K562 (cell line): ENCODE results near the gene CD52. TPM values are rescaled to one million over a fixed set of nuclear protein-coding genes. Genes with fewer than 3 reads are reported as not detected.

Experiments used
- ATAC-seq: fragments of 200-7000 bp; cut with Tn5 transposase; 3 replicates; pipeline ENCODE4 v1.9.1; 2020; ENCODE audit warnings: moderate library complexity
- BruUV-seq: library from RNA; stranded (reverse); fragments of 400-500 nt; replicated peaks from 2 replicates; lab custom pipeline; 2021; lab: Mats Ljungman, UMichigan
- CTCF ChIA-PET: fragments of 300-600 bp; formaldehyde crosslinking; extraction: SDS; loops from one replicate; lab custom pipeline; 2021; ENCODE audit warnings: low intra/inter-chr PET ratio; lab: Yijun Ruan, JAX
- POLR2A ChIA-PET: fragments of 300-600, 350-650 bp; sonication (Branson Sonifier 250); formaldehyde crosslinking; extraction: SDS; loops from one replicate; lab custom pipeline; 2021; ENCODE audit warnings: antibody characterized with exemption, inconsistent platforms; lab: Yijun Ruan, JAX
- DNase-seq, 4 experiments: peaks; one replicate each; pipeline versions ENCODE4 v3.0.0 to v3.0.0-alpha.2; 2011 to 2018; ENCODE audit warnings: low spot score in 3 of 4, mixed read lengths in 3 of 4; ENCODE audit errors: extremely low read depth in 1 of 4
- FAIRE-seq: peaks from 2 replicates; lab custom pipeline; 2011; peaks lifted over from hg19 to GRCh38; lab: Jason Lieb, UNC
- H2AFZ ChIP-seq: 2 replicates; pipeline ENCODE4 v1.6.0; 2011; ENCODE audit warnings: low read depth, low read length, control low read depth, inconsistent platforms
- H3K27ac ChIP-seq: fragments of 200-600 bp; 3 replicates; pipeline ENCODE4 v1.8.0; 2011; ENCODE audit warnings: low read depth, mild to moderate bottlenecking, control low read depth, inconsistent platforms, low read length, moderate library complexity, mixed read lengths; ENCODE audit errors: extremely low read depth
- H3K27me3 ChIP-seq, 2 experiments: fragments of 300-600 bp in 1 of 2; 2 replicates in 1 of 2; 3 replicates in 1 of 2; pipeline versions ENCODE4 v1.6.0 to v1.8.0; 2011; ENCODE audit warnings: inconsistent platforms in 2 of 2, low read length in 2 of 2, mild to moderate bottlenecking in 1 of 2, mixed read lengths in 1 of 2, moderate library complexity in 1 of 2; ENCODE audit not compliant: control insufficient read depth in 2 of 2, insufficient read depth in 2 of 2
- H3K36me3 ChIP-seq: fragments of 300-600 bp; 3 replicates; pipeline ENCODE4 v1.8.0; 2011; ENCODE audit warnings: mild to moderate bottlenecking, low read length, inconsistent platforms; ENCODE audit not compliant: control insufficient read depth, insufficient read depth
- H3K4me1 ChIP-seq, 2 experiments: fragments of 200-600 bp in 1 of 2; replicated peaks in 1 of 2; 2 replicates in 1 of 2; 3 replicates in 1 of 2; pipeline versions ENCODE4 v1.5.1 to v1.8.0; 2011; ENCODE audit warnings: inconsistent platforms in 2 of 2, low read length in 2 of 2, mild to moderate bottlenecking in 1 of 2, mixed read lengths in 1 of 2, moderate library complexity in 1 of 2; ENCODE audit not compliant: control insufficient read depth in 2 of 2, insufficient read depth in 2 of 2
- H3K4me2 ChIP-seq: 2 replicates; pipeline ENCODE4 v1.6.1; 2011; ENCODE audit warnings: low read length, control low read depth, inconsistent platforms, mixed read lengths; ENCODE audit not compliant: insufficient read depth
- H3K4me3 ChIP-seq: fragments of 200-600 bp; sonication (generic), shearing (Covaris generic); 2 replicates; pipeline ENCODE4 v1.5.1; 2016; ENCODE audit warnings: control low read depth, inconsistent platforms
- H3K79me2 ChIP-seq: fragments of 200-600 bp; 3 replicates; pipeline ENCODE4 v1.8.0; 2011; ENCODE audit warnings: low read length, inconsistent platforms; ENCODE audit not compliant: control insufficient read depth, insufficient read depth
- H3K9ac ChIP-seq, 2 experiments: 2 replicates each; pipeline versions ENCODE4 v1.6.0 to v1.6.1; 2011; ENCODE audit warnings: low read depth in 2 of 2, low read length in 2 of 2, control low read depth in 1 of 2, inconsistent platforms in 1 of 2, mild to moderate bottlenecking in 1 of 2, mixed read lengths in 1 of 2; ENCODE audit not compliant: insufficient read depth in 1 of 2
- H3K9me1 ChIP-seq: one replicate; pipeline ENCODE4 v1.6.0; 2011; ENCODE audit warnings: inconsistent platforms, mild to moderate bottlenecking, low read length, moderate library complexity; ENCODE audit not compliant: control insufficient read depth, insufficient read depth
- H3K9me3 ChIP-seq: replicated peaks from 2 replicates; pipeline ENCODE4 v1.5.1; 2011; ENCODE audit warnings: low read depth, low read length, inconsistent platforms; ENCODE audit not compliant: control insufficient read depth, insufficient read depth
- H4K20me1 ChIP-seq: replicated peaks from 2 replicates; pipeline ENCODE4 v1.6.1; 2011; ENCODE audit warnings: low read length, inconsistent platforms, mixed read lengths; ENCODE audit not compliant: control insufficient read depth, insufficient read depth
- HDGF ChIP-seq: fragments of 450-650 bp; IDR thresholded peaks from 2 replicates; pipeline ENCODE4 v1.6.1; 2016
- HES1 ChIP-seq: fragments of 450-650 bp; IDR thresholded peaks from 2 replicates; pipeline ENCODE4 v1.6.1; 2016; ENCODE audit warnings: low read depth, mild to moderate bottlenecking, moderate library complexity
- HINFP ChIP-seq: fragments of 450-650 bp; conservative IDR thresholded peaks from 2 replicates; pipeline ENCODE4 v1.6.1; 2016; ENCODE audit warnings: missing genetic modification characterization, low read depth, mild to moderate bottlenecking, control low read depth, missing compliant biosample characterization
- RBM39 ChIP-seq: fragments of 200-400 bp; formaldehyde crosslinking; optimal IDR thresholded peaks from 2 replicates; pipeline ENCODE3; 2018; ENCODE audit warnings: low read depth, low read length
- SRSF9 ChIP-seq: fragments of 200-400 bp; formaldehyde crosslinking; IDR thresholded peaks from 2 replicates; pipeline ENCODE4 v1.6.1; 2017; ENCODE audit warnings: low read depth, low read length, borderline replicate concordance
- THRAP3 ChIP-seq: fragments of 450-650 bp; IDR thresholded peaks from 2 replicates; pipeline ENCODE4 v1.6.1; 2016; ENCODE audit warnings: mild to moderate bottlenecking, inconsistent platforms, borderline replicate concordance
- ZBTB17 ChIP-seq: fragments of 450-650 bp; formaldehyde crosslinking; IDR thresholded peaks from 2 replicates; pipeline ENCODE4 v1.4.0; 2020; ENCODE audit warnings: mild to moderate bottlenecking
- WGBS: fragments of 100-300 bp; shearing (Covaris generic); methylation state at CpG from one replicate; pipeline ENCODE4 v1.1.6; 2016; ENCODE audit warnings: low coverage, mixed read lengths; ENCODE audit not compliant: insufficient coverage; ENCODE audit errors: missing lambda C conversion rate; 5-methylcytosine and 5-hydroxymethylcytosine counted together
- in situ Hi-C: fragments of 300-500 bp; cut with MboI; formaldehyde crosslinking; loops from 4 replicates; pipeline ENCODE4 v1.15.0; 2018; ENCODE audit warnings: inconsistent platforms, mixed read lengths
- intact Hi-C: fragments of 100-400 bp; cut with micrococcal nuclease; formaldehyde crosslinking; loops from 2 replicates; pipeline ENCODE4 v1.14.2; 2022
- polyA plus RNA-seq, 8 experiments: library from polyadenylated mRNA; depleted of rRNA in 4 of 8; stranded (reverse) in 5 of 8; unstranded in 3 of 8; fragments of >200 nt; fragmentation: Nextera tagmentation in 2 of 8; fragmentation: Illumina TruSeq in 1 of 8; extraction: Ambion mirVana in 2 of 8; extraction: Trizol in 1 of 8; gene quantifications; 2 replicates each; pipeline versions ENCODE4 v1.2.1 to v1.2.3, GENCODE V29; 2011 to 2014; ENCODE audit warnings: inconsistent platforms in 1 of 8, missing spikeins in 1 of 8
- total RNA-seq, 7 experiments: library from RNA; depleted of rRNA in 6 of 7; stranded (reverse); fragments of >200 nt in 6 of 7; fragmentation: Illumina TruSeq in 2 of 7; extraction: Trizol in 2 of 7; gene quantifications; 2 replicates each; pipeline versions ENCODE4 v1.2.1 to v1.2.3, GENCODE V29; 2011 to 2021; ENCODE audit warnings: low replicate concordance in 1 of 7

The CD52 gene
- total and polyA plus RNA-seq, 9 of the 15 experiments (the other 6 are each of a cell fraction or from before 2014, with no cell fraction given): 34.9 to 488 (median 173) TPM

- WGBS: 51% methylated on average over 3 of the region's 3 CpGs
- Histone ChIP-seq H3K9me3 (no peaks in the 10 kb centered on the region), H3K36me3 (peaks cover 19% of the 10 kb centered on the region; the same call in 2 of the 3 replicates), H3K9ac (no peak overlapping the region), H3K4me3 (no peak overlapping the region), H3K79me2 (no peaks in the 10 kb centered on the region), H3K27me3 (no peaks in the 10 kb centered on the region), H3K9me1 (no peaks in the 10 kb centered on the region), H3K4me2 (no peak overlapping the region), H3K4me1 (peaks cover 12 to 30% of the 10 kb centered on the region in 2 experiments; a peak in 4 of 5 replicates), H4K20me1 (no peaks in the 10 kb centered on the region), H2AFZ (no peak overlapping the region), H3K27ac (no peak overlapping the region)
- ChIA-PET CTCF (interaction anchor here (0.6 kb wide), 1 partner anchor 511 kb away, joined by 3 read pairs; no protein-coding TSS in a partner anchor), POLR2A (interaction anchor here (1.4 kb wide), 1 partner anchor 10 kb away, joined by 3 read pairs; no protein-coding TSS in a partner anchor)
- no peak for ATAC-seq
- intact Hi-C loops: loop anchor here (5.0 kb wide), 1 partner anchor 212 kb away; the partner anchor contains the start of gene PDIK1L
- FAIRE-seq: no peak
- DNase-seq: no peak
- TF ChIP-seq RBM39 (no peak), HES1 (no peak), HDGF (no peak), HINFP (tag) (no peak), THRAP3 (no peak), ZBTB17 (CRISPR knock-in tag) (no peak), SRSF9 (no peak)
- in situ Hi-C loops: loop anchor here (5.0 kb wide), 1 partner anchor 37 kb away; no protein-coding TSS in a partner anchor
- no TSS peak for BruUV-seq
Measured at GRCh38 chr1:26324550-26324949, 6.8 kb downstream of the CD52 start.
